Subcutaneous adipose tissue (tissue), 4 donors: ENCODE results near the gene BPIFB2. TPM values are rescaled to one million over a fixed set of nuclear protein-coding genes. Genes with fewer than 3 reads are reported as not detected.

Experiments used
- total RNA-seq, 4 donors: library from RNA; depleted of rRNA; stranded (reverse); fragments of >200 nt; gene quantifications; one replicate each; pipeline ENCODE4 v1.1.0, GENCODE V29; 2016
- TF ChIP-seq, protein P1 (sequence below): fragments of 450-650 bp; IDR thresholded peaks from one replicate; pipeline ENCODE4 v1.5.1; 2016; ENCODE audit warnings: low read depth, mild to moderate bottlenecking, control low read depth, antibody characterized with exemption, moderate library complexity

Gene BPIFB2
- total RNA-seq, 4 donors from 2014 or later = not detected

GRCh38 chr20:32963176-32963575 is 44.3 kb upstream of the BPIFB2 start:
- TF ChIP-seq, protein P1, sequence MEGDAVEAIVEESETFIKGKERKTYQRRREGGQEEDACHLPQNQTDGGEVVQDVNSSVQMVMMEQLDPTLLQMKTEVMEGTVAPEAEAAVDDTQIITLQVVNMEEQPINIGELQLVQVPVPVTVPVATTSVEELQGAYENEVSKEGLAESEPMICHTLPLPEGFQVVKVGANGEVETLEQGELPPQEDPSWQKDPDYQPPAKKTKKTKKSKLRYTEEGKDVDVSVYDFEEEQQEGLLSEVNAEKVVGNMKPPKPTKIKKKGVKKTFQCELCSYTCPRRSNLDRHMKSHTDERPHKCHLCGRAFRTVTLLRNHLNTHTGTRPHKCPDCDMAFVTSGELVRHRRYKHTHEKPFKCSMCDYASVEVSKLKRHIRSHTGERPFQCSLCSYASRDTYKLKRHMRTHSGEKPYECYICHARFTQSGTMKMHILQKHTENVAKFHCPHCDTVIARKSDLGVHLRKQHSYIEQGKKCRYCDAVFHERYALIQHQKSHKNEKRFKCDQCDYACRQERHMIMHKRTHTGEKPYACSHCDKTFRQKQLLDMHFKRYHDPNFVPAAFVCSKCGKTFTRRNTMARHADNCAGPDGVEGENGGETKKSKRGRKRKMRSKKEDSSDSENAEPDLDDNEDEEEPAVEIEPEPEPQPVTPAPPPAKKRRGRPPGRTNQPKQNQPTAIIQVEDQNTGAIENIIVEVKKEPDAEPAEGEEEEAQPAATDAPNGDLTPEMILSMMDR = no peak

GRCh38 chr20:32964575-32964974 is 42.9 kb upstream of the BPIFB2 start:
- TF ChIP-seq, protein P1 = no peak

DNA sequence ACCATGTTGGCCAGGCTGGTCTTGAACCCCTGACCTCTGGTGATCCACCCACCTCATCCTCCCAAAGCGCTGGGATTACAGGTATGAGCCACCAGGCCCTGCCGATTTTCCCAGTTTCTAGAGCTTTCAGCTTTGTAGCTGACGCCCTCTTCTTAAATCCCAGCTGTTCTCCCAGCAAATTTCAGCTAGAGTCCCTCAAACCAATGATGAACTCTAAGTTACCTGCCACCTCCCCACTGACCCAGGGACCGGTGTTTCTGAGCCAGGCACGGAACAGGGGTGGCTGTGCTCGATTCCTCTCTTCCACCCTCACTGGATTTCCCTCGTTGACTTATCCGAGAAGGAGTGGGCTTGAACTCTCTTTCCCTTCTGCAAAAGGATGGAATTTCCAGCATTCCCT is 42.4 kb upstream of the BPIFB2 start:
- TF ChIP-seq, protein P1 = no peak

GRCh38 chr20:32965581-32966373 is 41.7 kb upstream of the BPIFB2 start:
- TF ChIP-seq, protein P1 = no peak

- TF ChIP-seq, protein P1 = no peak
Measured at GRCh38 chr20:32966382-32966781, 41.1 kb upstream of the BPIFB2 start.

- TF ChIP-seq, protein P1 = no peak
Measured at GRCh38 chr20:32966881-32967781, 40.4 kb upstream of the BPIFB2 start.

DNA sequence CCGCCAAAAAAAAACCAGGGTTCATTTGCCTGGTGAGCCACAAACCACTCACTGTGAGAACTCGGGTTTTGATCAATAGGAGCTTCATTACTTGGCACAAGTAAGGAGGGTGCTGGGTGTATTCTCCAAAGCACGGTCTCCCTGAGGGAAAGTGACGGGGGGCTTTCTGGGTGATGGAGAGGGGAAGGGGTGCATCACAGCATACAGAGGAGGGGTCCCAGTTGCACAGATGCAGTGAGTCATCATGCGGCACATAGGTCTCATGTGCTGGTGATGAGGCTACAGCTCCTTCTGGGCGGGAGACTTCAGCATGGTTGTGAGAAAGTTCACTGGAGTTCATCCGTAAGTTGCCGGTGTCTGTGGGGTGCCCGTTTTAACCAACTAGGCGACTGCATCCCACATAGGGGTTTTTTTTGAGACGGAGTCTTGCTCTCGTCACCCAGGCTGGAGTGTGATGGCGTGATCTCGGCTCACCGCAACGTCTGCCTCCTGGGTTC is 39.5 kb upstream of the BPIFB2 start:
- TF ChIP-seq, protein P1 = no peak
